A549 treated with dexamethasone at 1 μM for 4 hours (cell line): ENCODE results near the gene MLH3. TPM values are rescaled to one million over a fixed set of nuclear protein-coding genes. Genes with fewer than 3 reads are reported as not detected.

ENCODE experiments used
- total RNA-seq: library from RNA; stranded (reverse); fragments of 200-300 nt; extraction: Qiagen RNA extraction; gene quantifications from 5 replicates; pipeline ENCODE4 v1.2.3, GENCODE V29; 2022

MLH3 gene
- total RNA-seq = 15.2 to 21.6 TPM (median 20.3 TPM) in 5 replicates

GRCh38 chr14:75050852-75051555, at the start of gene MLH3:
Gene MLH3, minus strand, starts transcription at chr14:75051467. Its CDS starts 1,812 bp downstream, at chr14:75049655.

DNA sequence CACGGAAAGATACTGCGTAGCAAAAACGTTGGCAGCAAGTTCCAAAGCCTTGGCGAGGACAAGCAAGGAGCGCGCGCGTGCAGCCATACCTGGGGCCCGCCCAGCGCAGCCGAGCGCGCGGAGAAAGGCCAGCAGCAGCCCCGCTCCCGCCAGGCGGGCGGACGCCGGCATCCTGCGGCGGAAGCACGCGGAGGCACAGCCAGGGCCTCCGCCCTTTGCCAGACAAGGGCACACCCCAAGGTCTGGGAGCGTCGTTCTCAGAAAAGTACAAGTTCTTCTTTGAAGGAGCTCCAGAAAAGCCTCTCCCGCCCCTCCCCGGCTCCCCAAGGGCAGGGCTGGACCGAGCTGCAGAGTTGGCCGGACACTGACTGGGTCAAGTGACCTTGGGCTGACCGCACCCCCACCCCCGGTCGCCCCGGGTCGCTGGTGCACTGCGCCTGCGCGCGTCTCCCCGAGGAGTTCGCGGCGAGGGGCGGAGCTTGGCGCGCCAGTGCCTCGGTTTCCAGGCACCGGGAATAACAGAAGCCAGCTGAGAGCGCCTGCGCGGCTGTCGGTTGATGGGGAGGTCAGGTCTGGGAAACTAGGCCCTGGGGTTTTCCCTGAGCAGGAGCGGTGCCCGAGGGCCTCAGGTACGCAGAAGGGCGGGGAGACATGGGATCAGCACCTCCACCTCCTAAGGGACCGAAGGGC, 18.0 kb upstream of the MLH3 start, which contains the start of gene ZC2HC1C:
TSS of gene ZC2HC1C (plus strand) at position 521 of the 690 bp plus-strand sequence. CDS start 933 bp downstream, outside the sequence.

GRCh38 chr14:75063491-75064204, 12.4 kb upstream of the MLH3 start, which contains the start of gene ACYP1:
Gene ACYP1, minus strand, starts transcription at chr14:75064024. Its CDS starts 471 bp downstream, at chr14:75063553.

DNA sequence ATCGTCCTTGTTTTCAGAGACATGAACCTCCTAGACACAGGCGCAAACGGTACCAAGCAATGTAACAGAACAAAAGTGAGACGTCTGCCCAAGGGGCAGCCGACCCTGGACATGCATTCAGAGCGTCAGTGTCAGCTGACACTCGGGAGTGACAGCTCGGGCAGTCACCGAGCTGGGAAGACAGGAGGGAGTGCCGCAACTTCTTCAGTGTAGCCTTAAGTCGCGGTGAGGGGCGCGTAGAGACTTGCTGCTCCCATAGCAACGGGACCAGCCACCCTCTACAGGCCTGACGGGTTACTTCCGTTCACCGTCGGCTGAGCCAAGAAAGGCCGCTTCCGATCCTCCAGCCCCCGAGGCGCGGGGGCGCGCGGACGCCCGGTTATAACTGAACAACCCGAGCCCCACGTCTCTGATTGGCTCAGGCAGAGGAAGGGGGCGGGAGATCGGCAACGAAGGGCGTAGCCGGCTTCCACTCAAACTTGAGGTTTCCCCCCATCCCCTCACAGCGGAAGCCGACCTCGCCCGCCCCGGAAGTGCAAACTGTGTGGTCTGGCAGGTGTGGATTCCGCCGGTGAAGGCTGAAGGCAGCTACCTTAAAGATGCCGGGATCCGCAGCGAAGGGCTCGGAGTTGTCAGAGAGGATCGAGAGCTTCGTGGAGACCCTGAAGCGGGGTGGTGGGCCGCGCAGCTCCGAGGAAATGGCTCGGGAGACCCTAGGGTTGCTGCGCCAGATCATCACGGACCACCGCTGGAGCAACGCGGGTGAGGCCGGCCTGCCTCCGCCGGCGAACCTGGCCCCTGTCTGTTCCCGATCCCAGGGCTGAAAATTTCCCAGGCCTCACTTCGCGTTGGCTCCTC, 48.6 kb downstream of the MLH3 start, which contains the start of gene EIF2B2:
TSS of gene EIF2B2 (plus strand) at position 530 of the 858 bp plus-strand sequence. CDS start at position 600, 70 bp downstream.

Other genes with a start within 250 kb of the MLH3 start
- gene PROX2, start 175.3 kb downstream of the MLH3 start, total RNA-seq = not detected in 5 replicates
- gene DLST, start 169.6 kb downstream of the MLH3 start, total RNA-seq = 88.2 to 101 TPM (median 97.6 TPM) in 5 replicates
- gene RPS6KL1, start 128.2 kb downstream of the MLH3 start, total RNA-seq = 0.17 to 0.56 TPM (median 0.41 TPM) in 5 replicates
- gene PGF, start 95.9 kb downstream of the MLH3 start, total RNA-seq = 4.8 to 5.6 TPM (median 5.0 TPM) in 5 replicates
- 84.5 to 93.3 TPM (median 88.2 TPM) in 5 replicates for gene EIF2B2, start 48.5 kb downstream of the MLH3 start, total RNA-seq
- 24.6 to 37.3 TPM (median 27.5 TPM) in 5 replicates for gene ACYP1, start 12.6 kb upstream of the MLH3 start, total RNA-seq
- gene ZC2HC1C, start 18.2 kb upstream of the MLH3 start, total RNA-seq = 5.0 to 6.7 TPM (median 6.1 TPM) in 5 replicates
- 24.4 to 34.0 TPM (median 32.5 TPM) in 5 replicates for gene NEK9, start 75.6 kb upstream of the MLH3 start, total RNA-seq
- 280 to 308 TPM (median 299 TPM) in 5 replicates for gene TMED10, start 125.1 kb upstream of the MLH3 start, total RNA-seq
- gene FOS, start 227.4 kb upstream of the MLH3 start, total RNA-seq = 10.9 to 14.0 TPM (median 11.5 TPM) in 5 replicates